Breast epithelium (tissue), 4 donors: Measurements from ENCODE around the gene ELOB. TPM values are rescaled to one million over a fixed set of nuclear protein-coding genes. Genes with fewer than 3 reads are reported as not detected.

Source experiments
- DNase-seq, 2 donors: peaks; one replicate each; pipeline ENCODE4 v3.0.0-alpha.2; 2019; ENCODE audit warnings: low spot score in 2 of 2
- H3K27ac ChIP-seq, 2 donors: fragments of 200-600 bp; sonication (generic) in 1 of 2; one replicate each; pipeline ENCODE4 v1.5.1; 2016 to 2019; ENCODE audit warnings: mild to moderate bottlenecking in 1 of 2
- H3K27me3 ChIP-seq, 2 donors: fragments of 200-600 bp; sonication (generic) in 1 of 2; one replicate each; pipeline versions ENCODE4 v1.5.1 to v1.6.0; 2017 to 2019; ENCODE audit warnings: control low read depth in 1 of 2, mild to moderate bottlenecking in 1 of 2
- H3K36me3 ChIP-seq: fragments of 200-600 bp; one replicate; pipeline ENCODE4 v1.5.1; 2019
- H3K4me1 ChIP-seq, 2 donors: fragments of 200-600 bp; sonication (generic); one replicate each; pipeline ENCODE4 v1.5.1; 2016 to 2019; ENCODE audit warnings: control low read depth in 1 of 2
- H3K4me3 ChIP-seq, 3 donors: fragments of 200-600 bp; sonication (generic); 1 replicate in 2 of 3; 2 replicates in 1 of 3; pipeline ENCODE4 v1.5.1; 2016 to 2019; ENCODE audit warnings: mild to moderate bottlenecking in 3 of 3, moderate library complexity in 2 of 3
- H3K9me3 ChIP-seq, 2 donors: fragments of 200-600 bp; sonication (generic) in 1 of 2; one replicate each; pipeline ENCODE4 v1.5.1; 2016 to 2019; ENCODE audit warnings: control low read depth in 1 of 2
- POLR2A ChIP-seq: fragments of 450-650 bp; IDR thresholded peaks from one replicate; pipeline ENCODE4 v1.6.1; 2016; ENCODE audit warnings: antibody characterized with exemption, mild to moderate bottlenecking, moderate library complexity
- POLR2AphosphoS5 ChIP-seq, 3 donors: sonication (generic); formaldehyde crosslinking; IDR thresholded peaks; one replicate each; pipeline ENCODE4 v1.6.1; 2017; ENCODE audit warnings: antibody characterized with exemption in 3 of 3
- intact Hi-C: fragments of 100-400 bp; cut with DNase I; formaldehyde crosslinking; loops from one replicate; pipeline ENCODE4 v1.15.1; 2023; ENCODE audit warnings: low total_unique reads
- total RNA-seq, 3 donors: library from RNA; depleted of rRNA; stranded (reverse); fragments of >200 nt; gene quantifications; one replicate each; pipeline ENCODE4 v1.1.0, GENCODE V29; 2016
- TF ChIP-seq, protein P1 (sequence below), 3 donors: fragments of 450-650 bp; IDR thresholded peaks; one replicate each; pipeline ENCODE4 v1.5.1; 2016 to 2017; ENCODE audit warnings: antibody characterized with exemption in 3 of 3, mild to moderate bottlenecking in 3 of 3, moderate library complexity in 3 of 3

ELOB gene
- total RNA-seq, 3 donors from 2014 or later = 147 to 292 (median 230) TPM

- intact Hi-C loops = no loop called here
- TF ChIP-seq POLR2A (no peak), POLR2AphosphoS5 (IDR thresholded peaks at IDR 0.05) (no peak)
- TF ChIP-seq, protein P1, sequence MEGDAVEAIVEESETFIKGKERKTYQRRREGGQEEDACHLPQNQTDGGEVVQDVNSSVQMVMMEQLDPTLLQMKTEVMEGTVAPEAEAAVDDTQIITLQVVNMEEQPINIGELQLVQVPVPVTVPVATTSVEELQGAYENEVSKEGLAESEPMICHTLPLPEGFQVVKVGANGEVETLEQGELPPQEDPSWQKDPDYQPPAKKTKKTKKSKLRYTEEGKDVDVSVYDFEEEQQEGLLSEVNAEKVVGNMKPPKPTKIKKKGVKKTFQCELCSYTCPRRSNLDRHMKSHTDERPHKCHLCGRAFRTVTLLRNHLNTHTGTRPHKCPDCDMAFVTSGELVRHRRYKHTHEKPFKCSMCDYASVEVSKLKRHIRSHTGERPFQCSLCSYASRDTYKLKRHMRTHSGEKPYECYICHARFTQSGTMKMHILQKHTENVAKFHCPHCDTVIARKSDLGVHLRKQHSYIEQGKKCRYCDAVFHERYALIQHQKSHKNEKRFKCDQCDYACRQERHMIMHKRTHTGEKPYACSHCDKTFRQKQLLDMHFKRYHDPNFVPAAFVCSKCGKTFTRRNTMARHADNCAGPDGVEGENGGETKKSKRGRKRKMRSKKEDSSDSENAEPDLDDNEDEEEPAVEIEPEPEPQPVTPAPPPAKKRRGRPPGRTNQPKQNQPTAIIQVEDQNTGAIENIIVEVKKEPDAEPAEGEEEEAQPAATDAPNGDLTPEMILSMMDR (IDR thresholded peaks at IDR 0.05) = no peak
- Histone ChIP-seq H3K27me3 (no peaks in the 10 kb centered on the region), H3K27ac (peak overlapping the region; percentile 100), H3K9me3 (no peaks in the 10 kb centered on the region), H3K4me1 (peaks cover 0 to 19% of the 10 kb centered on the region in 2 donors), H3K36me3 (no peaks in the 10 kb centered on the region), H3K4me3 (no peak overlapping the region)
- peak in 1 of 2 donors; percentile 46 for DNase-seq
Observed at GRCh38 chr16:2779151-2779920, 2.3 kb upstream of the ELOB start.

DNA sequence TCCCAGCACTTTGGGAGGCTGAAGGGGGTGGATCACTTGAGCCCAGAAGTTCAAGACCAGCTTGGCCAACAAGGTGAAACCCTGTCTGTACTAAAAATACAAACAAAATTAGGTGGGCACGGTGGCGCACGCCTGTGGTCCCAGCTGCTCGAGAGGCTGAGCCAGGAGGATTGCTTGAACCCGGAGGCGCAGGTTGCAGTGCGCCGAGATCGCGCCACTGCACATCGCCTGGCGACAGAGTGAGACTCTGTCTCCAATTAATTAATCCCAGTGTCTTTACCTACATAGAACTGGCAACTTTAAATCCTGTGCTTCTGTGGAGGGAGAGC lies 1.5 kb upstream of the ELOB start:
- H3K4me1 ChIP-seq = peaks cover 0 to 19% of the 10 kb centered on the region in 2 donors
- peak overlapping the region in 2 of 3 donors; percentile 90 to 94 for H3K4me3 ChIP-seq
- DNase-seq = no peak
- intact Hi-C loops = loop anchor here (1.0 kb wide), 1 partner anchor 10 kb away; no protein-coding TSS in a partner anchor
- H3K27me3 ChIP-seq = no peaks in the 10 kb centered on the region
- H3K9me3 ChIP-seq = no peaks in the 10 kb centered on the region
- H3K36me3 ChIP-seq = no peaks in the 10 kb centered on the region
- H3K27ac ChIP-seq = peak overlapping the region; percentile 100
- no peak for TF ChIP-seq POLR2A
- TF ChIP-seq, protein P1 (IDR thresholded peaks at IDR 0.05) = no peak
- no peak for TF ChIP-seq POLR2AphosphoS5 (IDR thresholded peaks at IDR 0.05)

- Histone ChIP-seq H3K4me3 (peak overlapping the region; percentile 90 to 94 (median 92)), H3K27me3 (no peaks in the 10 kb centered on the region), H3K9me3 (no peaks in the 10 kb centered on the region), H3K36me3 (no peaks in the 10 kb centered on the region), H3K4me1 (peaks cover 0 to 19% of the 10 kb centered on the region in 2 donors), H3K27ac (peak overlapping the region; percentile 100)
- DNase-seq = peak in 1 of 2 donors; percentile 52
- intact Hi-C loops = loop anchor here (1.0 kb wide), 1 partner anchor 10 kb away; no protein-coding TSS in a partner anchor
- no peak for TF ChIP-seq POLR2A
- TF ChIP-seq POLR2AphosphoS5 (IDR thresholded peaks at IDR 0.05) = no peak
- TF ChIP-seq, protein P1 (IDR thresholded peaks at IDR 0.05) = no peak
Observed at GRCh38 chr16:2777903-2778629, 986 bp upstream of the ELOB start.

GRCh38 chr16:2776500-2777139 lies 460 bp downstream of the ELOB start:
- intact Hi-C loops = no loop called here
- H3K27ac ChIP-seq = peak overlapping the region; percentile 100
- H3K36me3 ChIP-seq = no peaks in the 10 kb centered on the region
- H3K4me3 ChIP-seq = peak overlapping the region; percentile 90 to 94 (median 92)
- DNase-seq = peak in 1 of 2 donors; percentile 52
- TF ChIP-seq POLR2AphosphoS5 (IDR thresholded peaks at IDR 0.05) (no peak), POLR2A (no peak)
- TF ChIP-seq, protein P1 (IDR thresholded peaks at IDR 0.05) = no peak
- H3K4me1 ChIP-seq = peaks cover 0 to 19% of the 10 kb centered on the region in 2 donors
- H3K27me3 ChIP-seq = no peaks in the 10 kb centered on the region
- no peaks in the 10 kb centered on the region for H3K9me3 ChIP-seq
